HS-5 (cell line): ENCODE measurements around the gene RGS3.

Experiments
- DNase-seq: peaks from one replicate; pipeline ENCODE4 v3.0.0-alpha.2; 2012; ENCODE audit warnings: low read depth

Gene RGS3

DNA sequence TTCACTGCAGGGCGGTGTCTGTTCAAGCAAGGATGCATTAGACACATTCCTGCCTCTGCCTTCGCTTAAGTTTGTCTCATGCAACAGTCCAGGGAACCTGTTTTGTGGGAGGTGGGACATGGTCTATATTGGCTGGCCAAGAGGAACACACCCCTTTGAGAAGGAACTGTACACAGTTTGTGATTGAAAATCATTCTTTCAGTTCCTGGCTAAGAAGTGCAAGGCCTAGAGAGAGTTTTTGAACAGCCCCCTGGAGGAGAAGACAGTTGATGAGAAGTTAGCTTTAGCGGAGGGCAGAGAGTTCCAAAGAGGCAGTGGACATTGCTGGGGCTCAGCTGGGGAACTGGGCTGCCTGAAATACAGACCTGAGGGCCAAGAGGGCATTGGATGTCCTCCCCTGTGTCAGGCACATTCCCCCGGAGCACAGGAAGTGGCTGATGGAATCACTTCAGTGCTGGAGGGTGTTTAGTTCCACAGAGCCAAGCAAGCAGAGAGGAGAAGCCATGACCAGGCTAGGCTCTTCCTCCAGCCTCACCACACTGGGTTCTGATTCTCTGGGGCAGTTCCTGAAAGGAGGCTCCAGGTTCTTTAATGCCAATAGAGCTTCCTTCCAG is 66.6 kb downstream of the RGS3 start:
- no peak for DNase-seq

GRCh38 chr9:113530942-113531341 is 67.4 kb downstream of the RGS3 start:
- DNase-seq, result no peak

DNA sequence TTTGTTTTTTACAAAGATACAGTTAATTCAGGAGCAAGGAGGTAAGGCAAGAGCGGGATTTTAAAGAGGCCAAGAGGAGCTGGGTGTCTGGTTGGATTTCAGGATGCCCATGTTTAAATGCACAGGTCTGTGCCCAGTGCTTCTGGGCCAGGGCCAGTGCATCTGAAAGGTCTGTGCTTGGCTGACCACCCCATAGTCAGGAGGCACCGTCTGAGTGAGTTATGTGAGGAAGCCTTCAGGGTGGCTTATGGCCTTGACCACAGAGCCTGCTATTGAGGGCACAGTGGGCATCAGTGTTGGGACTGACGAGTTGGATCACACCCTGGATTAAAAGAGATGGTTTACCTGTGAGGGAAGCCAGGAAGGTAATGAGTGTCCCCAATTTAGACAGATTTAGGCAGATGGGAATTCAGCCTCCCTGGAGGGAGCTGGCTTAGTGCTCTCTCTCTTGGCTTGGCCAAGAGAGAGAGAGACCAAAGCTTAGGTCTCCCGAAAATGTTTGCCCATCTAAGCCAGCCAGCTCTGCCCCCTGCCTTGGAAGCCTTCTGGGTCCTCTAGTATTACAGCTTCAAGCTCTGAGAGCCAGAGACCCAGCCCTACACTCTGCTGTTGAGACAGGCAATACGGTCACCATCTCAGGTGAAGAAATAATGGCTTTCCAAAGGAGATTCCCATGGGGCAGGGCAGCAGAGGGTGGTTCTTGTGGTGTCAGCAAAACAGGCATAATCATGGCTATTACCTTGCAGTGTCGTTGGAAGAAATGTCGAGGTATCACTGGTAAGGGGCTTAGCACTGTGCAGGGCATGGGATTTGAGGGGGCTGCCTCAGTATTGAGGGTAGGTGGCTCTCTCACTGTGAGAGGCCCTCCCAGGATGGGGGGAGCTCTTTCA is 68.6 kb downstream of the RGS3 start:
- DNase-seq, result no peak

- DNase-seq, result no peak
These were observed 69.3 kb downstream of the RGS3 start for GRCh38 chr9:113532809-113533190.

GRCh38 chr9:113533335-113534225 is 70.1 kb downstream of the RGS3 start:
- DNase-seq, result no peak

DNA sequence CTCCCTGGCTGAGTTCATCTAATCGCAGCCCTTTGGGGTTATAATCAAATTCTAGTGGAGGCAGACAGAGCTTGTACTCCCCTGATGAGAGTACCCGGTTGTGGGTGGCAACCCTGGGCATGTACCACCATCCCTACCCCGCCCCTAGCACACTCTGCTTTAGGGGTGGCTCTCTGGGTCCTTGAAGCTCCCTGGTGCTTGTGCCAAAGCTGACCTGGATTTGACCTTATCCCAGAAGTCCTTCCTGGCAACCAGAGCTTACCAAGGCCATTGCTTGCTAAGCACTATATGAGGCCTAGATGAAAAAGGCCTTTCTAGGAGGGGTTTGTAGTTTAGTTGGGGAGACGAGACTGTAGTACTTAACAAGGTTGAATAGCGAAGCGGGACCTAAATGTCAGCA is 72.2 kb downstream of the RGS3 start:
- no peak for DNase-seq

DNA sequence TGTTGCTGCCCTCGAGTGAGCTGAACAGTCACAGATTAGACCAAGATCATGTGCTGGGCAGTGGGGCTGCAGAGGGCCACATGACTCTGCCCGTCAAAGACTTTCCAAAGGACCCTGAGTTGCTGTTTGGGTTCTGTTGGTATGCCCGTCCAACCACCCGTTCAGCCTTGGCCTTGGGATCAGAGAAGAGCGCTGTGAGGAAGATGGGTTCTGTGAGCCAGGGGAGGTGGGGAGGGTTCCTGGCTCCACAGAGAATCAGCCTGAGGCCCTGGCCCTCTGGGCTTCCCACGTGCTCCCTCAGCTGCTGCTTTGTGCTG is 72.6 kb downstream of the RGS3 start:
- no peak for DNase-seq

DNA sequence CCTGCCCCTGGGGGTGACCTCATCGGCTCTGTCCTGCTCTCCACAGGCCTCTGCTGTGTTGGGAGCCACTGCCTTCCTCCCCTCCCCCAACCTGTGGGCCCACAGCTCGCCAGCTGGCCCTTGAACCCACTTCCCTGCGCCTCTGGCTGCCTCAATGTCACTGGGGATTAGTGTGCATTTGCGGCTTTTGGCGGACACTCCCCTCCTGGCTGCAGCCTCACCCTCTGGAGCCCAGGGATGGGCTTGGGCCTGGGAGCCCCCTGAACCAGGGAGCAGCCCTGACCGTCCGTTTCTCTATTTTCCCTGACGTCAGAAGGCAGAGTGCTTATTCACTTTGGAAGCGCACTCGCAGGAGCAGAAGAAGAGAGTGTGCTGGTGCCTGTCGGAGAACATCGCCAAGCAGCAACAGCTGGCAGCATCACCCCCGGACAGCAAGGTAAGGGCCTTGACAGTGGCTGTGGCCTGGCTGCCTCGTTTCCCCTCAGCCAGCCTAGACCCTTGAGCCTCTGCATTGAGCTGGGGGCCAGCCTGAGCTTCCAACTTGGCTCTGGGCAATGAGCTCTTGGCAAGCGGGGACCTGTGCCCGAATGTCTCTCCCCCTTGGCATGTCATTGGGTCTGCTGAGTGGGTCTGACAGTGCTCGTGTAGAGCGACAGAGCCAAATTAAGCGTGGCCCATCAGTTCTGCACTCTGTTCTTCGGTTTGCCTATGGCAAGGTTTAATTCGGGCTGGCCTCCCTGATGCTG is 73.1 kb downstream of the RGS3 start:
- no peak for DNase-seq

- no peak for DNase-seq
These were observed 73.8 kb downstream of the RGS3 start for GRCh38 chr9:113537229-113537810.

DNA sequence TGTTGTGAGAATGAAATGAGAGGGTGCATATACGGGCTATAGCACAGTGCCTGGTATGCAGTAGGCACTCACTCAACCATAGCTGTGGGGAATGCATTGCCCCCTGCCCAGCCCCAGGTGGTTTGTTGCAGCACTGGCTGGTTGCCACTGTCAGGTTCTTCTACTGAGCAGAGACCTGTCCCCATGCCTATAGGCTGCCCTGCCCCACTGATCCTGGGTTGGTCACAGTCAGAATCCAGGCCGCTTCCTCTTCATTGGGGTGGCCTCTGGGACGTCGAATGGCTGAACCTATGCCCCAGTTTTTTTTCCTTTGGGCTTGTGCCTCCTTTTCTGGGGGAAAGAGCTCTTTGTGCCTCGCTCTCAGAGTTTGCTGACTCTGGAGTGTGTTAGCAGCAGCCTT is 74.6 kb downstream of the RGS3 start:
- no peak for DNase-seq

DNA sequence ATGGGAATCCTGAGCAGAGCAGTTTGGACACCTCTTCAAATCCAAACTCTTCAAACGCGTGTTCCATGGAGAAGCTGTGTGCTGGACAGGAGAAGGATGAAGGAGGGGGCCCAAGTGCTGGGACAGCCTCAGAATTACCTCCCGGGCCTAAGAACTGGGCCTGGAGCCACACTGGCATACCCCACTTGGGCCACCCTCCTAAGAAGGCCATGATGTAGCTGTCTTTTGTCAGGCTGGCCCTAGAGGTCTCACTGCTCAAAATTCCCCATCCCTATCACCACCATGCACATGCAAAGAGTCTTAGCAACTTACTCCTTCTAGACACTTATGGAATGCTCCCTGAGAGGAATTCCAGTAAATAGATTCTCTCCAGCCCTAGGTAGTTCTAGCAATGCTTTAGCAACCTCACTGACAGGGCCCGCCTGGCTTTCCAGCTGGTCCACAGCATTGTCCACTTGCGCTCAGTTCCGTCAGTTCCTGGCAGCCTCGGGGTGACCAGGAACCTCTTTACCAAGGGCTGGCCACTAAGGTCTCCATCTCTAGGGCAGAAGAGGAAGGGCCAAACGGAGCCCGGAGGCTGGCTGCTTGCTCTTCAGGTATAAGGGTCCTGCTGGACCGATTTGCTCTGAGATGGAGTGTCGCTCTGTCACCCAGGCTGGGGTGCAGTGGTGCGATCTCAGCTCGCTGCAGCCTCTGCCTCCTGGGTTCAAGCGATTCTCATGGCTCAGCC is 75.3 kb downstream of the RGS3 start:
- no peak for DNase-seq

GRCh38 chr9:113540466-113540865 is 76.9 kb downstream of the RGS3 start:
- no peak for DNase-seq

- DNase-seq, result no peak
These were observed 77.7 kb downstream of the RGS3 start for GRCh38 chr9:113541019-113541900.

GRCh38 chr9:113542006-113542405 is 78.5 kb downstream of the RGS3 start:
- no peak for DNase-seq

GRCh38 chr9:113542741-113543140 is 79.2 kb downstream of the RGS3 start:
- no peak for DNase-seq

- DNase-seq, result no peak
These were observed 79.9 kb downstream of the RGS3 start for GRCh38 chr9:113543296-113543981.

GRCh38 chr9:113543982-113544303 is 80.4 kb downstream of the RGS3 start:
- DNase-seq, result no peak

- DNase-seq, result no peak
These were observed 81.5 kb downstream of the RGS3 start for GRCh38 chr9:113545068-113545467.

- DNase-seq, result no peak
These were observed 83.0 kb downstream of the RGS3 start for GRCh38 chr9:113546566-113546965.

DNA sequence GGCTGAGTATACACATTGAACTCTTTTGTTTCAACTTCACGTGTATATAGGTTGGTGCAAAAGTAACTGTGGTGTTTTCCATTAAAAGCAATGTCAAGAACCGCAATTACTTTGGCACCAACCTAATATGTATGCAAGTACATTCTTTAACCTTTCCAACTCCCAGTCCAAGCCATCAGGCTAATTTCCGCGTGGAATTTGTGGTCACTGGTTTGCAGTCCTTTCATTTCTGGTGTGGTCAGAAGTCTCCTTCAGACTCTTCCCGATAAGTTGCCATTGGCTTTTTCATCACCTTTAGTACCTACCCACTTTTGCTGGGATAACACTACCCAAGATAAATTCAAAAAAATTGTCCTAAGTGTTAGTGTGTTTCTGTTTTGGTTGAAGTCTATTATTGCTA is 84.0 kb downstream of the RGS3 start:
- DNase-seq, result no peak
